ENCODE results near the gene ZDHHC23. TPM values are rescaled to one million over a fixed set of nuclear protein-coding genes. Genes with fewer than 3 reads are reported as not detected.

ZDHHC23 gene, protein sequence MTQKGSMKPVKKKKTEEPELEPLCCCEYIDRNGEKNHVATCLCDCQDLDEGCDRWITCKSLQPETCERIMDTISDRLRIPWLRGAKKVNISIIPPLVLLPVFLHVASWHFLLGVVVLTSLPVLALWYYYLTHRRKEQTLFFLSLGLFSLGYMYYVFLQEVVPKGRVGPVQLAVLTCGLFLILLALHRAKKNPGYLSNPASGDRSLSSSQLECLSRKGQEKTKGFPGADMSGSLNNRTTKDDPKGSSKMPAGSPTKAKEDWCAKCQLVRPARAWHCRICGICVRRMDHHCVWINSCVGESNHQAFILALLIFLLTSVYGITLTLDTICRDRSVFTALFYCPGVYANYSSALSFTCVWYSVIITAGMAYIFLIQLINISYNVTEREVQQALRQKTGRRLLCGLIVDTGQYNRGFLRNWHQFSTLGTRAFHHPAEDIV
- 2.6 to 4.1 TPM (median 3.3 TPM) in 5 replicates for total RNA-seq (2022; extraction: Qiagen RNA extraction; ENCODE audit: low read depth)

GRCh38 chr3:113947372-113948014, at the start of gene ZDHHC23:
TSS of gene ZDHHC23 (plus strand) at chr3:113948013. CDS start at chr3:113948803, 790 bp downstream.

Other genes with a start within 250 kb of the ZDHHC23 start
- 104 to 182 TPM (median 178 TPM) in 5 replicates for gene NAA50, start 201.8 kb upstream of the ZDHHC23 start, total RNA-seq (2022; extraction: Qiagen RNA extraction; ENCODE audit: low read depth)
- 13.0 to 21.9 TPM (median 18.9 TPM) in 5 replicates for gene ATP6V1A, start 201.0 kb upstream of the ZDHHC23 start, total RNA-seq (2022; extraction: Qiagen RNA extraction; ENCODE audit: low read depth)
- gene GRAMD1C, start 109.2 kb upstream of the ZDHHC23 start, total RNA-seq (2022; extraction: Qiagen RNA extraction; ENCODE audit: low read depth) = 0.23 to 1.2 TPM (median 0.31 TPM) in 4 of 5 replicates, not detected in the other
- gene CCDC191, start 108.5 kb downstream of the ZDHHC23 start, total RNA-seq (2022; extraction: Qiagen RNA extraction; ENCODE audit: low read depth) = 1.5 to 1.9 TPM (median 1.7 TPM) in 5 replicates
- 19.9 to 28.4 TPM (median 26.3 TPM) in 5 replicates for gene QTRT2, start 108.7 kb downstream of the ZDHHC23 start, total RNA-seq (2022; extraction: Qiagen RNA extraction; ENCODE audit: low read depth)
- not detected in 5 replicates for gene DRD3, start 231.0 kb downstream of the ZDHHC23 start, total RNA-seq (2022; extraction: Qiagen RNA extraction; ENCODE audit: low read depth)